Omental fat pad (tissue), 4 donors: ENCODE measurements around the gene SLC24A3. TPM values are rescaled to one million over a fixed set of nuclear protein-coding genes. Genes with fewer than 3 reads are reported as not detected.
A peak's percentile ranks its signal among the peaks of the same experiment; 100 is the strongest.
"Not testable (repeated sequence)": the region's sequence is repeated elsewhere in the genome, so short reads cannot be mapped to it uniquely, and the experiment has no call there.

Source experiments
- ATAC-seq: fragments of 150-250 bp; one replicate; pipeline ENCODE4 v1.9.1; 2016; ENCODE audit warnings: mild to moderate bottlenecking, moderate library complexity; ENCODE audit not compliant: low FRiP score
- DNase-seq: peaks from one replicate; pipeline ENCODE4 v3.0.0-alpha.2; 2019; ENCODE audit warnings: low spot score
- CTCF ChIP-seq, 3 donors: fragments of 450-650 bp; IDR thresholded peaks; one replicate each; pipeline ENCODE4 v1.5.1; 2016 to 2017; ENCODE audit warnings: antibody characterized with exemption in 3 of 3, mild to moderate bottlenecking in 3 of 3, moderate library complexity in 2 of 3
- total RNA-seq, 4 donors: library from RNA; depleted of rRNA; stranded (reverse); fragments of >200 nt; gene quantifications; one replicate each; pipeline ENCODE4 v1.1.0, GENCODE V29; 2016

SLC24A3 gene
- total RNA-seq, 4 donors from 2014 or later = 6.3 to 14.0 (median 9.2) TPM

- DNase-seq = no peak
- no peak for TF ChIP-seq CTCF (IDR thresholded peaks at IDR 0.05)
- no peak for ATAC-seq
Observed at GRCh38 chr20:19625426-19625825, 413.0 kb downstream of the SLC24A3 start.

- TF ChIP-seq CTCF (IDR thresholded peaks at IDR 0.05) = no peak
- DNase-seq (no peak), ATAC-seq (no peak)
Observed at GRCh38 chr20:19626896-19627295, 414.5 kb downstream of the SLC24A3 start.

- DNase-seq = peak; percentile 34
- no peak for ATAC-seq
- peak in 1 of 3 donors; percentile 18 for TF ChIP-seq CTCF (IDR thresholded peaks at IDR 0.05)
Observed at GRCh38 chr20:19628570-19629134, 416.2 kb downstream of the SLC24A3 start.

- ATAC-seq (no peak), DNase-seq (no peak)
- no peak for TF ChIP-seq CTCF (IDR thresholded peaks at IDR 0.05)
Observed at GRCh38 chr20:19631410-19631809, 419.0 kb downstream of the SLC24A3 start.

- ATAC-seq (no peak), DNase-seq (no peak)
- TF ChIP-seq CTCF (IDR thresholded peaks at IDR 0.05) = no peak
Observed at GRCh38 chr20:19633985-19634384, 421.5 kb downstream of the SLC24A3 start.

GRCh38 chr20:19639471-19640045 lies 427.1 kb downstream of the SLC24A3 start:
- DNase-seq, ATAC-seq: not testable (repeated sequence)

- ATAC-seq (no peak), DNase-seq (no peak)
- TF ChIP-seq CTCF (IDR thresholded peaks at IDR 0.05) = no peak
Observed at GRCh38 chr20:19642860-19643259, 430.4 kb downstream of the SLC24A3 start.
